GM23248 (cell line): ENCODE data around the gene EHBP1.
"Not testable (repeated sequence)": the region's sequence is repeated elsewhere in the genome, so short reads cannot be mapped to it uniquely, and the experiment has no call there.

ENCODE experiments used
- EZH2 ChIP-seq: fragments of 200-600 bp; sonication (generic); IDR thresholded peaks from 2 replicates; pipeline ENCODE4 v1.6.1; 2018; ENCODE audit warnings: antibody characterized with exemption, mild to moderate bottlenecking; ENCODE audit not compliant: insufficient read depth, poor library complexity, severe bottlenecking
- EZH2phosphoT487 ChIP-seq: fragments of 200-600 bp; sonication (generic); IDR thresholded peaks from 2 replicates; pipeline ENCODE4 v1.6.1; 2018; ENCODE audit warnings: antibody characterized with exemption, moderate library complexity, mild to moderate bottlenecking, low read depth; ENCODE audit not compliant: insufficient read depth

GRCh38 chr2:63019686-63020085 is 314.2 kb downstream of the EHBP1 start:
- TF ChIP-seq EZH2, EZH2phosphoT487: not testable (repeated sequence)
